RWPE2 (cell line): ENCODE measurements around the gene ARID2.

Experiments
- ATAC-seq: fragments of 200-7000 bp; cut with Tn5 transposase; 3 replicates; pipeline ENCODE4 v1.9.1; 2021; ENCODE audit warnings: low read depth
- DNase-seq: peaks from one replicate; pipeline ENCODE4 v3.0.0-alpha.2; 2020; ENCODE audit warnings: low spot score
- H3K27ac ChIP-seq: fragments of 450-650 bp; 2 replicates; pipeline ENCODE4 v1.5.1; 2017; ENCODE audit warnings: mild to moderate bottlenecking; ENCODE audit not compliant: poor library complexity, severe bottlenecking
- H3K27me3 ChIP-seq: fragments of 250-450 bp; sonication (Bioruptor Pico); 2 replicates; pipeline ENCODE4 v1.5.1; 2021; ENCODE audit warnings: mild to moderate bottlenecking, moderate library complexity; ENCODE audit not compliant: insufficient read depth, poor library complexity, severe bottlenecking
- H3K36me3 ChIP-seq: fragments of 250-450 bp; sonication (Bioruptor Pico); 2 replicates; pipeline ENCODE4 v1.5.1; 2020; ENCODE audit warnings: low read depth, mild to moderate bottlenecking, moderate library complexity
- H3K4me1 ChIP-seq: fragments of 250-450 bp; sonication (Bioruptor Pico); 2 replicates; pipeline ENCODE4 v1.5.1; 2021; ENCODE audit warnings: mild to moderate bottlenecking, moderate library complexity; ENCODE audit not compliant: insufficient read depth, poor library complexity, severe bottlenecking
- H3K4me3 ChIP-seq: fragments of 250-450 bp; sonication (Bioruptor Pico); 2 replicates; pipeline ENCODE4 v1.5.1; 2021; ENCODE audit warnings: mild to moderate bottlenecking, moderate library complexity; ENCODE audit not compliant: severe bottlenecking
- H3K9me3 ChIP-seq: fragments of 250-450 bp; sonication (Bioruptor Pico); 2 replicates; pipeline ENCODE4 v1.5.1; 2021; ENCODE audit warnings: mild to moderate bottlenecking, moderate library complexity; ENCODE audit not compliant: severe bottlenecking
- CTCF ChIP-seq: fragments of 450-650 bp; IDR thresholded peaks from one replicate; pipeline ENCODE4 v1.5.1; 2017; ENCODE audit warnings: mild to moderate bottlenecking, moderate library complexity; ENCODE audit not compliant: poor library complexity, severe bottlenecking

Gene ARID2

GRCh38 chr12:45729233-45730083, at the start of gene ARID2:
Gene ARID2 (plus strand): TSS chr12:45729706. CDS start chr12:45729837, 131 bp downstream.
- peak within 1 kb of the TSS; percentile 69 for H3K4me3 ChIP-seq
- H3K27me3 ChIP-seq: no peaks in the 10 kb centered on the region
- H3K36me3 ChIP-seq: peaks cover 31% of the 10 kb centered on the region
- H3K9me3 ChIP-seq: no peaks in the 10 kb centered on the region
- DNase-seq (peak; percentile 72), ATAC-seq (peak; percentile 28)
- TF ChIP-seq CTCF: no peak
- peaks cover 24% of the 10 kb centered on the region for H3K4me1 ChIP-seq
- peak within 1 kb of the TSS; percentile 93 for H3K27ac ChIP-seq

- Histone ChIP-seq H3K27ac (no peak overlapping the region), H3K9me3 (no peaks in the 10 kb centered on the region), H3K4me3 (no peak overlapping the region), H3K36me3 (no peaks in the 10 kb centered on the region), H3K4me1 (no peaks in the 10 kb centered on the region), H3K27me3 (no peaks in the 10 kb centered on the region)
- no peak for DNase-seq
- no peak for TF ChIP-seq CTCF
- ATAC-seq: no peak
Observed at GRCh38 chr12:45680362-45680761, 49.1 kb upstream of the ARID2 start.

- no peaks in the 10 kb centered on the region for H3K4me1 ChIP-seq
- TF ChIP-seq CTCF: no peak
- H3K36me3 ChIP-seq: no peaks in the 10 kb centered on the region
- ATAC-seq (0 out of 3 replicates have a peak, but pooled peaks have one; percentile 23), DNase-seq (no peak)
- H3K27ac ChIP-seq: no peak overlapping the region
- H3K27me3 ChIP-seq: no peaks in the 10 kb centered on the region
- H3K9me3 ChIP-seq: no peaks in the 10 kb centered on the region
- H3K4me3 ChIP-seq: no peak overlapping the region
Observed at GRCh38 chr12:45681465-45681864, 48.0 kb upstream of the ARID2 start.

GRCh38 chr12:45685680-45686079, 43.8 kb upstream of the ARID2 start:
- ATAC-seq (no peak), DNase-seq (no peak)
- no peaks in the 10 kb centered on the region for H3K27me3 ChIP-seq
- H3K4me1 ChIP-seq: no peaks in the 10 kb centered on the region
- no peak overlapping the region for H3K27ac ChIP-seq
- no peak overlapping the region for H3K4me3 ChIP-seq
- no peaks in the 10 kb centered on the region for H3K36me3 ChIP-seq
- H3K9me3 ChIP-seq: no peaks in the 10 kb centered on the region
- TF ChIP-seq CTCF: no peak
